NCI-H345 treated with DMSO at 0.1 percent for 48 hours (cell line): ENCODE results near the gene OPTC.
A peak's percentile ranks its signal among the peaks of the same experiment; 100 is the strongest.
"Not testable (repeated sequence)": the region's sequence is repeated elsewhere in the genome, so short reads cannot be mapped to it uniquely, and the experiment has no call there.

ENCODE experiments used
- DNase-seq: peaks from one replicate; lab custom pipeline; 2025; ENCODE audit not compliant: unreplicated experiment; lab: John Stamatoyannopoulos, UW

OPTC gene

GRCh38 chr1:203465146-203465798 is 28.7 kb upstream of the OPTC start:
- no peak for DNase-seq

GRCh38 chr1:203465948-203466347 is 28.0 kb upstream of the OPTC start:
- DNase-seq, result no peak

GRCh38 chr1:203466906-203467549 is 26.9 kb upstream of the OPTC start:
- not testable (repeated sequence) for DNase-seq

GRCh38 chr1:203467550-203467921 is 26.4 kb upstream of the OPTC start:
- no peak for DNase-seq

GRCh38 chr1:203468326-203468725 is 25.6 kb upstream of the OPTC start:
- DNase-seq, result no peak

GRCh38 chr1:203470240-203470639 is 23.7 kb upstream of the OPTC start:
- no peak for DNase-seq

GRCh38 chr1:203471841-203472240 is 22.1 kb upstream of the OPTC start:
- no peak for DNase-seq

GRCh38 chr1:203473281-203473680 is 20.7 kb upstream of the OPTC start:
- DNase-seq, result no peak

GRCh38 chr1:203473781-203474305 is 20.1 kb upstream of the OPTC start:
- no peak for DNase-seq

- no peak for DNase-seq
These were observed 18.7 kb upstream of the OPTC start, which contains the start of gene PRELP for GRCh38 chr1:203475012-203475981. Gene PRELP (plus strand): TSS chr1:203475806. CDS start chr1:203483185, 7,379 bp downstream.

GRCh38 chr1:203476216-203476814 is 17.6 kb upstream of the OPTC start:
- no peak for DNase-seq

GRCh38 chr1:203477748-203478147 is 16.2 kb upstream of the OPTC start:
- no peak for DNase-seq

- no peak for DNase-seq
These were observed 15.7 kb upstream of the OPTC start for GRCh38 chr1:203478231-203478630.

- DNase-seq, result no peak
These were observed 15.0 kb upstream of the OPTC start for GRCh38 chr1:203478986-203479385.

- DNase-seq, result no peak
These were observed 14.3 kb upstream of the OPTC start for GRCh38 chr1:203479646-203480045.

GRCh38 chr1:203480084-203480483 is 13.9 kb upstream of the OPTC start:
- no peak for DNase-seq

- peak; percentile 83 for DNase-seq
These were observed 13.3 kb upstream of the OPTC start for GRCh38 chr1:203480525-203481084.

GRCh38 chr1:203481196-203481595 is 12.8 kb upstream of the OPTC start:
- no peak for DNase-seq

- no peak for DNase-seq
These were observed 7.2 kb upstream of the OPTC start for GRCh38 chr1:203486618-203487370.

- DNase-seq, result no peak
These were observed 5.4 kb upstream of the OPTC start for GRCh38 chr1:203488539-203488938.
